ENCODE data around the gene SPRING1. TPM values are rescaled to one million over a fixed set of nuclear protein-coding genes. Genes with fewer than 3 reads are reported as not detected.

SPRING1 gene
- total and polyA plus RNA-seq, 2 of the 4 experiments (the other 2 are of a cell fraction): 12.4 to 14.0 TPM

DNA sequence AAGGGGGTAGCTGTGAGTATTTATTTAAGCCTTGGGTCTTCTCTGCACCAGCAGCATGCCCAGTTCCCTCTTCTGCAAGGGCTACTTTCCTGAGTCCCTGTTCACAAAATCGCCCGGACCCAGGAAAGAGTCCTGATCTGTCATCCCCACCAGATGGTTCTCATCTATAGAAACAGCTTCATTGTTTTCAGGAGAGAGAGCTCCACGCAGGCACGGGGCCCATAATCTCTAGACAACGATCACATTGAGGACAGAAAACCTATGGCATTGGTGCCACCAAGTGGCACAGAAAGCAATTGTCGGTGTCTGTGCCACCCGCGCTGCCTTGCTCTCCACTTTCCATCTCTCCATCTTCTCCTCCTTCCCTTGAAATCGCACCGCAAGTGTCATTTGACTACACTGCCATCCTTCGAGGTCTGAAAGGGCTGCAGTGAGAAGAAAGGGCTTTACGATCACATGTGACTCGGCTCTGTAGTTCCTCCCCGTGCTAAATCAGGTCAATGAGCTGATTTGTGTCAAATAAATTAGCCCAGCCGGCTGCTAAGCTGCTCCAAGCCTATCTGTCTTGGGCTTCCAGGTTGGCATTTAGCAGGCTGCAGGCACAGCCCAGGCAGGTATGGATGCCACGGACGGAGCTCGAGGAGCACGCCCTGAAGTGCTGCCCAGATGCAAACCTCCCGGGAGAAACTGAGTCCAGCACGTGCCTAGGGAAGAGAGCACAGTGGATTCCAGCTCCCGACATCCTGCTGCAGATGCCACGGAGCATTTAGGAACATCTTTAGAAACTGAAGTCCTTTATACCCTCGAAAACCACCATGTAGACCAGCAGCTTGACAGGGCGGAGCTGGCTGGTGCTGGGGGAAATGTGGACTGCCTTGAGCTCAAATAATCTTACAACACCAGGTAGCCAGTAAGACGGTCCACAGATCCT lies 28.8 kb downstream of the SPRING1 start:
- no peaks in the 10 kb centered on the region for H3K9me1 ChIP-seq (ENCODE audit: insufficient read depth, low read length)
- H3K4me2 ChIP-seq (ENCODE audit: low read depth, low read length): peak overlapping the region; percentile 11
- ChIA-PET CTCF (interaction anchor here (0.7 to 2.0 kb wide), 7 partner anchors 9 to 789 kb away, joined by 3 to 9 read pairs (median 3); no protein-coding TSS in a partner anchor), POLR2A (ENCODE audit: unreplicated experiment) (no interaction called here)
- H3K36me3 ChIP-seq (ENCODE audit: control insufficient read depth, insufficient read depth, low read length): no peaks in the 10 kb centered on the region; the same call in 1 of the 2 replicates
- dilution Hi-C loops (cut with HindIII; ENCODE audit: low sequenced_read_pairs, unreplicated experiment) (no loop called here), in situ Hi-C loops (cut with MboI; ENCODE audit: low sequenced_read_pairs) (no loop called here), intact Hi-C loops (cut with micrococcal nuclease) (loop anchor here (1.0 to 10.0 kb wide), 2 partner anchors 446 to 711 kb away; no protein-coding TSS in a partner anchor)
- 39% methylated on average over 11 of the region's 26 CpGs; no CpG with 5 or more reads in 1 of the 2 experiments for WGBS, 2 experiments (ENCODE audit: extremely low coverage in 2 of 2, insufficient read length in 1 of 2)
- H2AK5ac ChIP-seq (ENCODE audit: low read depth, low read length): no peak overlapping the region
- no peaks in the 10 kb centered on the region for H3K4me1 ChIP-seq (ENCODE audit: control insufficient read depth, insufficient read depth, low read length)
- no peak overlapping the region for H2BK15ac ChIP-seq (ENCODE audit: low read depth, low read length)
- H3K27me3 ChIP-seq (ENCODE audit: control insufficient read depth, insufficient read depth, low read length): no peaks in the 10 kb centered on the region; the same call in 1 of the 2 replicates
- H2BK5ac ChIP-seq (ENCODE audit: low read depth, low read length, poor library complexity, severe bottlenecking): no peak overlapping the region
- H3K4ac ChIP-seq (ENCODE audit: low read depth, low read length): no peak overlapping the region
- ATAC-seq (ENCODE audit: low read depth) (peak; percentile 90), DNase-seq (peak; percentile 58)
- no peak overlapping the region for H4K5ac ChIP-seq (ENCODE audit: low read depth, low read length)
- BruUV-seq (replicated peaks): no TSS peak
- H2BK120ac ChIP-seq (ENCODE audit: low read depth, low read length): no peak overlapping the region
- H3K18ac ChIP-seq (ENCODE audit: low read depth, low read length): no peak overlapping the region
- peak overlapping the region; percentile 59 for H2AFZ ChIP-seq (replicated peaks; ENCODE audit: low read length, poor library complexity)
- H4K20me1 ChIP-seq (ENCODE audit: insufficient read depth, low read length): no peaks in the 10 kb centered on the region
- H4K91ac ChIP-seq (ENCODE audit: insufficient read depth, low read depth, low read length): no peak overlapping the region
- no peak overlapping the region for H4K8ac ChIP-seq (ENCODE audit: low read depth in 2 of 2, low read length in 2 of 2)
- H3K27ac ChIP-seq (ENCODE audit: insufficient read depth, low read length): no peak overlapping the region
- peak; percentile 45 for TF ChIP-seq SMC3 (IDR thresholded peaks at IDR 0.05; ENCODE audit: low read depth, low read length)
- no peak for TF ChIP-seq MAFK (IDR thresholded peaks at IDR 0.05; ENCODE audit: low read depth, low read length)
- TF ChIP-seq, protein P1, sequence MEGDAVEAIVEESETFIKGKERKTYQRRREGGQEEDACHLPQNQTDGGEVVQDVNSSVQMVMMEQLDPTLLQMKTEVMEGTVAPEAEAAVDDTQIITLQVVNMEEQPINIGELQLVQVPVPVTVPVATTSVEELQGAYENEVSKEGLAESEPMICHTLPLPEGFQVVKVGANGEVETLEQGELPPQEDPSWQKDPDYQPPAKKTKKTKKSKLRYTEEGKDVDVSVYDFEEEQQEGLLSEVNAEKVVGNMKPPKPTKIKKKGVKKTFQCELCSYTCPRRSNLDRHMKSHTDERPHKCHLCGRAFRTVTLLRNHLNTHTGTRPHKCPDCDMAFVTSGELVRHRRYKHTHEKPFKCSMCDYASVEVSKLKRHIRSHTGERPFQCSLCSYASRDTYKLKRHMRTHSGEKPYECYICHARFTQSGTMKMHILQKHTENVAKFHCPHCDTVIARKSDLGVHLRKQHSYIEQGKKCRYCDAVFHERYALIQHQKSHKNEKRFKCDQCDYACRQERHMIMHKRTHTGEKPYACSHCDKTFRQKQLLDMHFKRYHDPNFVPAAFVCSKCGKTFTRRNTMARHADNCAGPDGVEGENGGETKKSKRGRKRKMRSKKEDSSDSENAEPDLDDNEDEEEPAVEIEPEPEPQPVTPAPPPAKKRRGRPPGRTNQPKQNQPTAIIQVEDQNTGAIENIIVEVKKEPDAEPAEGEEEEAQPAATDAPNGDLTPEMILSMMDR (conservative IDR thresholded peaks at IDR 0.05; ENCODE audit: low read depth, low read length): peak; percentile 53
- TF ChIP-seq RFX5 (IDR thresholded peaks at IDR 0.05; ENCODE audit: low read depth, low read length): no peak
- peak; percentile 73 for TF ChIP-seq RAD21 (IDR thresholded peaks at IDR 0.05; ENCODE audit: low read length)
- no peak overlapping the region for H3K14ac ChIP-seq (replicated peaks; ENCODE audit: low read depth, low read length)
- no peak overlapping the region for H3K23ac ChIP-seq (ENCODE audit: low read depth, low read length)
- H3K4me3 ChIP-seq (ENCODE audit: insufficient read depth, low read depth, low read length): no peak overlapping the region
- H3K56ac ChIP-seq (ENCODE audit: extremely low read depth, insufficient read depth, low read length): no peak overlapping the region
- no peak overlapping the region for H2BK20ac ChIP-seq (ENCODE audit: low read depth, low read length)
- no peaks in the 10 kb centered on the region for H3K79me1 ChIP-seq (ENCODE audit: low read depth in 1 of 2, low read length in 2 of 2)
- no peak overlapping the region for H2AK9ac ChIP-seq (replicated peaks; ENCODE audit: low read depth, low read length, poor library complexity)
- H3K9ac ChIP-seq (ENCODE audit: low read depth, low read length): no peak overlapping the region
- H3K9me3 ChIP-seq (ENCODE audit: control insufficient read depth, insufficient read depth, low read length): no peaks in the 10 kb centered on the region
